H1 (cell line): ENCODE data around the gene KIF5C. TPM values are rescaled to one million over a fixed set of nuclear protein-coding genes. Genes with fewer than 3 reads are reported as not detected.

Experiments
- CTCF ChIA-PET: fragments of 300-600 bp; sonication (Branson Sonifier 250); formaldehyde crosslinking; loops from one replicate; lab custom pipeline; 2021; ENCODE audit not compliant: partially characterized antibody; lab: Charles Lee
- POLR2A ChIA-PET: fragments of 300-600 bp; sonication (Branson Sonifier 250); formaldehyde crosslinking; loops from one replicate; lab custom pipeline; 2021; ENCODE audit warnings: inconsistent platforms; ENCODE audit not compliant: partially characterized antibody; lab: Charles Lee
- DNase-seq, 2 experiments: peaks; one replicate each; pipeline versions ENCODE4 v3.0.0 to v3.0.0-alpha.2; 2010 to 2022; ENCODE audit warnings: low spot score in 2 of 2, low read depth in 1 of 2, mixed read lengths in 1 of 2
- FAIRE-seq: peaks from 2 replicates; lab custom pipeline; 2011; peaks lifted over from hg19 to GRCh38; lab: Jason Lieb, UNC
- H2AFZ ChIP-seq: 2 replicates; pipeline ENCODE4 v1.8.1; 2012; ENCODE audit warnings: low read length, inconsistent platforms
- H2AK5ac ChIP-seq: 2 replicates; pipeline ENCODE4 v1.6.1; 2013; ENCODE audit warnings: low read depth, low read length
- H2BK120ac ChIP-seq: replicated peaks from 2 replicates; pipeline ENCODE3; 2013; ENCODE audit warnings: low read depth, low read length, inconsistent platforms
- H2BK12ac ChIP-seq: 2 replicates; pipeline ENCODE4 v1.6.1; 2013; ENCODE audit warnings: low read depth, low read length
- H2BK15ac ChIP-seq: 2 replicates; pipeline ENCODE4 v1.6.1; 2013; ENCODE audit warnings: low read length
- H2BK20ac ChIP-seq: 2 replicates; pipeline ENCODE4 v1.6.1; 2013; ENCODE audit warnings: low read length
- H2BK5ac ChIP-seq: 2 replicates; pipeline ENCODE4 v1.6.1; 2013; ENCODE audit warnings: low read depth, low read length
- H3K14ac ChIP-seq: 2 replicates; pipeline ENCODE4 v1.6.1; 2013; ENCODE audit warnings: inconsistent platforms; ENCODE audit not compliant: insufficient read length
- H3K18ac ChIP-seq: 2 replicates; pipeline ENCODE4 v1.6.1; 2013; ENCODE audit warnings: low read length; ENCODE audit errors: extremely low read depth
- H3K23ac ChIP-seq: 2 replicates; pipeline ENCODE4 v1.6.1; 2013; ENCODE audit warnings: inconsistent platforms; ENCODE audit not compliant: insufficient read length
- H3K23me2 ChIP-seq: 2 replicates; pipeline ENCODE4 v1.6.1; 2013; ENCODE audit warnings: low read depth, low read length
- H3K27ac ChIP-seq: 2 replicates; pipeline ENCODE4 v1.6.1; 2011; ENCODE audit warnings: low read depth, low read length, inconsistent platforms
- H3K27me3 ChIP-seq, 4 experiments: replicated peaks in 1 of 4; 1 replicate in 1 of 4; 2 replicates in 3 of 4; pipeline versions ENCODE4 v1.6.1 to v1.8.1; 2011 to 2013; ENCODE audit warnings: low read length in 3 of 4, mild to moderate bottlenecking in 3 of 4, inconsistent platforms in 2 of 4, mixed read lengths in 2 of 4, moderate library complexity in 1 of 4; ENCODE audit not compliant: control insufficient read depth in 3 of 4, insufficient read depth in 3 of 4; ENCODE audit errors: extremely low read depth in 1 of 4
- H3K36me3 ChIP-seq, 4 experiments: 2 replicates each; pipeline versions ENCODE4 v1.6.1 to v1.8.1; 2011 to 2013; ENCODE audit warnings: mild to moderate bottlenecking in 4 of 4, low read length in 3 of 4, moderate library complexity in 2 of 4, control low read depth in 1 of 4, inconsistent platforms in 1 of 4; ENCODE audit not compliant: insufficient read depth in 4 of 4, control insufficient read depth in 2 of 4
- H3K4ac ChIP-seq: replicated peaks from 2 replicates; pipeline ENCODE3; 2013; ENCODE audit warnings: low read length, low read depth, mixed read lengths, inconsistent platforms; ENCODE audit not compliant: insufficient read length
- H3K4me1 ChIP-seq, 4 experiments: replicated peaks in 1 of 4; 1 replicate in 1 of 4; 2 replicates in 3 of 4; pipeline versions ENCODE4 v1.6.1 to v1.8.1; 2011 to 2013; ENCODE audit warnings: low read length in 3 of 4, inconsistent platforms in 2 of 4, mixed read lengths in 1 of 4; ENCODE audit not compliant: insufficient read depth in 4 of 4, control insufficient read depth in 3 of 4
- H3K4me2 ChIP-seq, 2 experiments: 2 replicates each; pipeline versions ENCODE4 v1.6.1 to v1.8.1; 2011 to 2013; ENCODE audit warnings: low read depth in 2 of 2, low read length in 2 of 2, control low read depth in 1 of 2, inconsistent platforms in 1 of 2, mild to moderate bottlenecking in 1 of 2; ENCODE audit not compliant: insufficient read depth in 1 of 2
- H3K4me3 ChIP-seq, 4 experiments: fragments of 200-600, 300-600 bp in 1 of 4; sonication (generic), shearing (Covaris generic), sonication (Bioruptor Twin) in 1 of 4; 2 replicates each; pipeline versions ENCODE4 v1.5.1 to v1.8.1; 2011 to 2016; ENCODE audit warnings: low read length in 4 of 4, low read depth in 3 of 4, control low read depth in 2 of 4, inconsistent platforms in 2 of 4, mild to moderate bottlenecking in 2 of 4, mixed read lengths in 1 of 4, moderate library complexity in 1 of 4; ENCODE audit not compliant: insufficient read depth in 2 of 4; ENCODE audit errors: extremely low read depth in 1 of 4
- H3K56ac ChIP-seq: replicated peaks from 2 replicates; pipeline ENCODE3; 2013; ENCODE audit warnings: low read depth, mild to moderate bottlenecking, mixed read lengths, low read length, inconsistent platforms; ENCODE audit not compliant: insufficient read length
- H3K79me1 ChIP-seq: 2 replicates; pipeline ENCODE4 v1.6.1; 2013; ENCODE audit warnings: low read depth, low read length, control low read depth
- H3K79me2 ChIP-seq, 2 experiments: 2 replicates each; pipeline versions ENCODE4 v1.6.1 to v1.8.1; 2012 to 2013; ENCODE audit warnings: low read length in 2 of 2, mild to moderate bottlenecking in 2 of 2, inconsistent platforms in 1 of 2; ENCODE audit not compliant: insufficient read depth in 2 of 2, control insufficient read depth in 1 of 2
- H3K9ac ChIP-seq, 4 experiments: replicated peaks in 1 of 4; 1 replicate in 1 of 4; 2 replicates in 3 of 4; pipeline versions ENCODE4 v1.6.1 to v1.8.1; 2011 to 2013; ENCODE audit warnings: low read depth in 3 of 4, low read length in 3 of 4, control low read depth in 2 of 4, mild to moderate bottlenecking in 2 of 4, moderate library complexity in 2 of 4, inconsistent platforms in 1 of 4; ENCODE audit errors: extremely low read depth in 1 of 4
- H3K9me3 ChIP-seq, 2 experiments: 2 replicates each; pipeline versions ENCODE4 v1.6.1 to v1.8.1; 2012 to 2013; ENCODE audit warnings: mild to moderate bottlenecking in 2 of 2, moderate library complexity in 2 of 2, control low read depth in 1 of 2, inconsistent platforms in 1 of 2, low read depth in 1 of 2, low read length in 1 of 2, mixed read lengths in 1 of 2; ENCODE audit not compliant: insufficient read depth in 2 of 2
- H4K20me1 ChIP-seq, 2 experiments: replicated peaks in 1 of 2; 2 replicates each; pipeline versions ENCODE3 to v1.8.1; 2011 to 2013; ENCODE audit warnings: inconsistent platforms in 2 of 2, low read length in 2 of 2, mild to moderate bottlenecking in 1 of 2; ENCODE audit not compliant: insufficient read depth in 2 of 2, control insufficient read depth in 1 of 2
- H4K5ac ChIP-seq: 2 replicates; pipeline ENCODE4 v1.6.1; 2013; ENCODE audit warnings: low read length, low read depth, mixed read lengths, inconsistent platforms; ENCODE audit not compliant: insufficient read length
- H4K8ac ChIP-seq: 2 replicates; pipeline ENCODE4 v1.8.0; 2013; ENCODE audit warnings: mild to moderate bottlenecking, moderate library complexity, low read length, inconsistent platforms; ENCODE audit not compliant: insufficient read depth; ENCODE audit errors: extremely low read depth
- H4K91ac ChIP-seq: replicated peaks from 2 replicates; pipeline ENCODE3; 2013; ENCODE audit warnings: low read length, mixed read lengths, inconsistent platforms; ENCODE audit not compliant: insufficient read length
- BACH1 ChIP-seq: IDR thresholded peaks from 2 replicates; pipeline ENCODE4 v1.6.1; 2012; ENCODE audit warnings: low read length, improper control_type of control experiment
- RAD21 ChIP-seq, 2 experiments: IDR thresholded peaks in 1 of 2; conservative IDR thresholded peaks in 1 of 2; 2 replicates each; pipeline ENCODE4 v1.6.1; 2011; ENCODE audit warnings: low read depth in 2 of 2, low read length in 2 of 2, improper control_type of control experiment in 1 of 2, inconsistent platforms in 1 of 2, mild to moderate bottlenecking in 1 of 2, moderate library complexity in 1 of 2
- SAP30 ChIP-seq: fragments of 300-600 bp; sonication (generic); IDR thresholded peaks from 2 replicates; pipeline ENCODE4 v1.7.1; 2012; ENCODE audit warnings: low read length, moderate library complexity, mild to moderate bottlenecking, inconsistent platforms; ENCODE audit not compliant: insufficient read depth, insufficient replicate concordance
- WGBS, 2 experiments: shearing (Covaris generic) in 1 of 2; methylation state at CpG; one replicate each; pipeline versions ENCODE4 v1.1.6 to v1.1.7; 2013 to 2015; ENCODE audit warnings: low lambda C conversion rate in 2 of 2, mixed read lengths in 2 of 2, inconsistent platforms in 1 of 2, low coverage in 1 of 2, missing lambda C conversion rate in 1 of 2; ENCODE audit not compliant: insufficient replicate concordance in 2 of 2, insufficient coverage in 1 of 2, insufficient read length in 1 of 2; ENCODE audit errors: extremely low coverage in 1 of 2, missing lambda C conversion rate in 1 of 2; 5-methylcytosine and 5-hydroxymethylcytosine counted together
- polyA plus RNA-seq, 7 experiments: library from polyadenylated mRNA; depleted of rRNA in 3 of 7; stranded (reverse) in 5 of 7; unstranded in 2 of 7; fragments of >200 nt in 5 of 7; fragments of 200-250 nt in 2 of 7; gene quantifications; 1 replicate in 5 of 7; 2 replicates in 1 of 7; 4 replicates in 1 of 7; pipeline versions ENCODE4 v1.2.1 to v1.2.3, GENCODE V29; 2011 to 2013; ENCODE audit warnings: missing spikeins in 2 of 7, mixed read lengths in 2 of 7
- total RNA-seq: library from RNA; stranded (reverse); fragmentation: NEBNext Ultra II Directional; extraction: Animal tissue kit (Norgen Biotek cat#: 25700); gene quantifications from 2 replicates; pipeline ENCODE4 v1.2.1, GENCODE V29; 2021

The KIF5C gene
- total and polyA plus RNA-seq, 2 of the 8 experiments (the other 6 are each of a cell fraction or from before 2014, with no cell fraction given) = 16.3 to 66.4 TPM

DNA sequence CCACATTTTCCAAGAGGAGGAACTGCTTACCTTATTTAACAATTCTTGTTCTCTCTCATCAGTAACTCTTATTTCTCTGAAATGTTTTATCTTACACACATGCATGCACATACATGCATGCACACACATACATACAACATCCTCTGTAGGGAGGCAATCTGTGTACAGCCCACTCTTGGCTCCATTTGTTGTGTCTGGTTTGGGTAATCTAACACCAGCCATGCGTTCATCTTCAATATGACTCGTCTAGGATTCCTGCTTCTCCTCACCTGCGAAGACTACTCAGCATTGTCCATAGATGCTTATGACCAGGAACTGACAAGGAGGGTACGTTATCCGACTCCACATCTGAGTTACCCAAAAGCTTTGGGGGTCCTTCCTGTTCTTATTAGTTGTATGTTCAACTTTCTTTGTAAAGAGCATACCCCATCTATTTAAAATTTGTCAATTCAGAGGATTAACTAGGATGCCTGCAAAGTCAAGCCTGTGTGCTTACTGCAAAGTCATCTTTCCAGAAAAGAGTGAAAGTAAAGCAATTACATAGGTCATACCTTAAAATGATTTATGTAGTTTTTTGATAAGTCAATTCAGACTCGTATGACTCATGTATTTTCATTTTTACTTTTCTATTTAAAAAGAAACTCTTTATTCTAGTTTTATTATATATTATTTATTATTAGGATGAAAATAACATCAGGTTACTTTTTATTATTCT, 181.7 kb downstream of the KIF5C start:
- H3K14ac ChIP-seq = no peak overlapping the region
- POLR2A ChIA-PET = no interaction called here
- no peak overlapping the region for H3K9ac ChIP-seq
- no peak overlapping the region for H3K23ac ChIP-seq
- no peak overlapping the region for H3K4me2 ChIP-seq
- H3K4me3 ChIP-seq = no peak overlapping the region
- H3K23me2 ChIP-seq = no peaks in the 10 kb centered on the region; the same call in 1 of the 2 replicates
- no peak overlapping the region for H3K27ac ChIP-seq
- DNase-seq (no peak), FAIRE-seq (no peak)
- no peak overlapping the region for H2BK20ac ChIP-seq
- no peaks in the 10 kb centered on the region for H3K79me1 ChIP-seq
- H3K4me1 ChIP-seq = no peaks in the 10 kb centered on the region
- H3K9me3 ChIP-seq = no peaks in the 10 kb centered on the region
- WGBS, 2 experiments = 89% methylated on average over 6 of the region's 6 CpGs; no CpG with 5 or more reads in 1 of the 2 experiments
- CTCF ChIA-PET = interaction anchor here (1.3 kb wide), 1 partner anchor 15 kb away, joined by 6 read pairs; no protein-coding TSS in a partner anchor
- H4K20me1 ChIP-seq = peaks cover 0 to 2% of the 10 kb centered on the region in 2 experiments
- no peak overlapping the region for H2BK120ac ChIP-seq
- H3K36me3 ChIP-seq = no peaks in the 10 kb centered on the region
- no peak overlapping the region for H2BK15ac ChIP-seq
- no peak overlapping the region for H2BK5ac ChIP-seq
- H4K5ac ChIP-seq = no peak overlapping the region
- no peak overlapping the region for H2AK5ac ChIP-seq
- no peak overlapping the region for H3K56ac ChIP-seq
- H3K79me2 ChIP-seq = no peaks in the 10 kb centered on the region
- no peak overlapping the region for H4K91ac ChIP-seq
- no peak overlapping the region for H2BK12ac ChIP-seq
- no peaks in the 10 kb centered on the region for H3K27me3 ChIP-seq
- H4K8ac ChIP-seq = no peak overlapping the region
- TF ChIP-seq BACH1 = no peak
- TF ChIP-seq SAP30 = no peak
- TF ChIP-seq RAD21 (IDR thresholded peaks at IDR 0.05 in 1 of 2, conservative IDR thresholded peaks at IDR 0.05 in 1 of 2; ENCODE audit: low read depth in 2 of 2, low read length in 2 of 2) = no peak
- no peak overlapping the region for H3K4ac ChIP-seq
- no peak overlapping the region for H3K18ac ChIP-seq
- H2AFZ ChIP-seq = no peak overlapping the region
